Glutamatergic neuron (in vitro differentiated cells): ENCODE measurements around the gene CR2. TPM values are rescaled to one million over a fixed set of nuclear protein-coding genes. Genes with fewer than 3 reads are reported as not detected.

ENCODE experiments used
- DNase-seq: peaks from one replicate; pipeline ENCODE4 v3.0.0; 2022
- H3K27ac Mint-ChIP-seq: one replicate; pipeline ENCODE4 v1.8.0; 2020; ENCODE audit warnings: mild to moderate bottlenecking, mixed read lengths, inconsistent platforms; ENCODE audit not compliant: unreplicated experiment
- H3K27me3 Mint-ChIP-seq: one replicate; pipeline ENCODE4 v1.8.0; 2020; ENCODE audit warnings: mild to moderate bottlenecking, moderate library complexity, mixed read lengths, inconsistent platforms; ENCODE audit not compliant: unreplicated experiment
- H3K36me3 Mint-ChIP-seq: one replicate; pipeline ENCODE4 v1.8.0; 2020; ENCODE audit warnings: mild to moderate bottlenecking, mixed read lengths, inconsistent platforms; ENCODE audit not compliant: unreplicated experiment
- H3K4me1 Mint-ChIP-seq: one replicate; pipeline ENCODE4 v1.8.0; 2020; ENCODE audit warnings: mild to moderate bottlenecking, low read depth, mixed read lengths, inconsistent platforms; ENCODE audit not compliant: unreplicated experiment
- H3K4me3 Mint-ChIP-seq: one replicate; pipeline ENCODE4 v1.8.0; 2020; ENCODE audit warnings: mild to moderate bottlenecking, mixed read lengths, inconsistent platforms; ENCODE audit not compliant: unreplicated experiment
- H3K9me3 Mint-ChIP-seq: one replicate; pipeline ENCODE4 v1.8.0; 2020; ENCODE audit warnings: mild to moderate bottlenecking, moderate library complexity, mixed read lengths, inconsistent platforms; ENCODE audit not compliant: unreplicated experiment
- total RNA-seq: library from RNA; stranded (reverse); fragmentation: NEBNext Ultra II Directional; extraction: Animal tissue kit (Norgen Biotek cat#: 25700); gene quantifications from one replicate; pipeline ENCODE4 v1.2.1, GENCODE V29; 2021; ENCODE audit not compliant: unreplicated experiment
- TF ChIP-seq, protein P1 (sequence below): fragments of 200-600 bp; sonication (generic); IDR thresholded peaks from one replicate; pipeline ENCODE4 v1.5.0; 2021; ENCODE audit not compliant: partially characterized antibody, unreplicated experiment

CR2 gene
- total RNA-seq, 1 donor from 2014 or later: not detected

DNA sequence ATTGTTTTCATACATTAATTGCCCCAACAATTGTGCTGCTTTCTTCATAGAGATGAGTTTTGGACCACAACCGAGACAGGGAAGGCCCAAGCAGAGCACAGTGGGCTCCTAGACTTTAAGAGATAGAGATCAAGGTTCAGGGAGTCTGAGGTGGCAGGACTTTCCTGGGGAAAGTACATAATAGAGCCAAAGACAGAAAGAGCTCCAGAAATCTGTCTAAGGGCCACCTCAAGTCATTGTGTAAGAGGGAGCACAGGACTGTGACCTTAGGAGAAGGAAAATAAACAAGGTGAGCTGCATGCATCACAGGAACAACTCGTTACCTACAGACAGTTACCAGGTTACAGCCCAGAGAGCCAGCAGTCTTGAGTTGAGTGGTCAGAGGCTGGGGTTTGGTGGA, 41.3 kb upstream of the CR2 start:
- Mint-ChIP-seq H3K27ac (no peak overlapping the region), H3K4me3 (no peak overlapping the region), H3K4me1 (no peaks in the 10 kb centered on the region), H3K9me3 (no peaks in the 10 kb centered on the region), H3K27me3 (peaks cover 2% of the 10 kb centered on the region), H3K36me3 (peaks cover 5% of the 10 kb centered on the region)
- DNase-seq: no peak
- TF ChIP-seq, protein P1, sequence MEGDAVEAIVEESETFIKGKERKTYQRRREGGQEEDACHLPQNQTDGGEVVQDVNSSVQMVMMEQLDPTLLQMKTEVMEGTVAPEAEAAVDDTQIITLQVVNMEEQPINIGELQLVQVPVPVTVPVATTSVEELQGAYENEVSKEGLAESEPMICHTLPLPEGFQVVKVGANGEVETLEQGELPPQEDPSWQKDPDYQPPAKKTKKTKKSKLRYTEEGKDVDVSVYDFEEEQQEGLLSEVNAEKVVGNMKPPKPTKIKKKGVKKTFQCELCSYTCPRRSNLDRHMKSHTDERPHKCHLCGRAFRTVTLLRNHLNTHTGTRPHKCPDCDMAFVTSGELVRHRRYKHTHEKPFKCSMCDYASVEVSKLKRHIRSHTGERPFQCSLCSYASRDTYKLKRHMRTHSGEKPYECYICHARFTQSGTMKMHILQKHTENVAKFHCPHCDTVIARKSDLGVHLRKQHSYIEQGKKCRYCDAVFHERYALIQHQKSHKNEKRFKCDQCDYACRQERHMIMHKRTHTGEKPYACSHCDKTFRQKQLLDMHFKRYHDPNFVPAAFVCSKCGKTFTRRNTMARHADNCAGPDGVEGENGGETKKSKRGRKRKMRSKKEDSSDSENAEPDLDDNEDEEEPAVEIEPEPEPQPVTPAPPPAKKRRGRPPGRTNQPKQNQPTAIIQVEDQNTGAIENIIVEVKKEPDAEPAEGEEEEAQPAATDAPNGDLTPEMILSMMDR: no peak

DNA sequence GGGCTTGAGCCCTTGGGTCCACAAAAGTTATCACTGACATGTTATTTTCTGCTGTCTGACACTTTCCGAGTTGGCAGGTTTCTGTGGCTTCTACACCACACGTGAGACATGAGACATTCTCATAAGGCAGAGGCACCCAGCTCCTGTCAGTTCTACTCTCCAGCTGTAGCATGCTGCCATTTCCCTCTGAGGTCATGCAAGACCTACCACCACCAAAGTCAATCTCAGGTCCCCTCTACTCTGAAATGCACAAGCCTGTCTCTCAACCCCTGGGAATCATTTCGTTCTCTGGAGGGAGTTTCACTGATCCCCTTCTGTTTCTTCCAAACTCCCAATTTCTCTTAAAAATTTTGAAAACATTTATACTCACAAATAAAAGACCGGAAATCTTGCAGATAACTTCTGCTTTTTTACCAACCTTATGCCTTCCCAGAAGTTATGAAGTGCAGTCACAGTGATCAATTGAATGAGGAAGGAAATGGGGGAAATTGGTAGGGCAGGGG, 39.5 kb upstream of the CR2 start:
- no peak overlapping the region for H3K4me3 Mint-ChIP-seq
- peaks cover 5% of the 10 kb centered on the region for H3K36me3 Mint-ChIP-seq
- DNase-seq: no peak
- TF ChIP-seq, protein P1: no peak
- no peaks in the 10 kb centered on the region for H3K9me3 Mint-ChIP-seq
- no peaks in the 10 kb centered on the region for H3K4me1 Mint-ChIP-seq
- H3K27me3 Mint-ChIP-seq: peaks cover 2% of the 10 kb centered on the region
- no peak overlapping the region for H3K27ac Mint-ChIP-seq

DNA sequence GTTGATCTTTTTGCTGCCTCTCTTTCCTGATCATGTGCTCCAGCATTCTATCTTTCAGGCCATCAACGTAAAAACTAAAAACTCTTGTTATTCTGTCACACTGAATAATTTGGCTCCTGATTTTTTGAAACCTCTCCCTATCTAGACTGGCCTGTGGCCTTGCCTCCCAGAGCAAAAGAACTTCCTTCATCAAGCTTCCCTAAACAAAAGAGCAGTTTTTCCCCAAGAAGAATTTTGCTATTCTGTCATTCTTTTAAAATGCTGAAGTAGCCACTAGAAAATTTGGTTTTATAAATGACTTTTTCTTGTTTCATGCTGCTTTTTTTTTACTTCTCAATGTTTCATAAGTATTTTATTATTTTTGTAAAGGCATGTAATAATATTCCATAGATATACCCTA, 37.1 kb upstream of the CR2 start:
- no peak overlapping the region for H3K27ac Mint-ChIP-seq
- no peaks in the 10 kb centered on the region for H3K4me1 Mint-ChIP-seq
- peaks cover 2% of the 10 kb centered on the region for H3K27me3 Mint-ChIP-seq
- H3K9me3 Mint-ChIP-seq: no peaks in the 10 kb centered on the region
- TF ChIP-seq, protein P1: no peak
- H3K36me3 Mint-ChIP-seq: peaks cover 10% of the 10 kb centered on the region
- H3K4me3 Mint-ChIP-seq: no peak overlapping the region
- DNase-seq: no peak

DNA sequence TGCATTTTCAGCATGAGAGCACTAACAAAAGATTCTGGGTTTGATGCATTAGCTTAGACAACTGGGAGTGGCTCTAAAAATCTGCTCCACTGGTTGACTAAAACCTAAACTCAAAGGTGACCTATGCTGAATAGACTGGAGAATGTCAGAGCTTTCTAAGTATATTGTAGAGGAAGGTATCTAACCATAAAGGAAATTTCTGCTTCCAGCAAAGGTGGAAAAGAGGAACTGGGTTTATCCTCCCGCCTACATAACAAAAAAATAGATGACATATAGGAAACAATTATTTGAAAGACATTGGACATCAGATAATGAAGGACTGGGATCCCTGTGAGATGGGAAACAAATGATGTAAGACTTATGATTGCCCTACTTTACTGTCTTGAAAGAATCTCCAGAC, 35.8 kb upstream of the CR2 start:
- H3K9me3 Mint-ChIP-seq: no peaks in the 10 kb centered on the region
- no peaks in the 10 kb centered on the region for H3K4me1 Mint-ChIP-seq
- H3K27ac Mint-ChIP-seq: no peak overlapping the region
- H3K4me3 Mint-ChIP-seq: no peak overlapping the region
- peaks cover 5% of the 10 kb centered on the region for H3K36me3 Mint-ChIP-seq
- TF ChIP-seq, protein P1: no peak
- no peaks in the 10 kb centered on the region for H3K27me3 Mint-ChIP-seq
- DNase-seq: no peak

DNA sequence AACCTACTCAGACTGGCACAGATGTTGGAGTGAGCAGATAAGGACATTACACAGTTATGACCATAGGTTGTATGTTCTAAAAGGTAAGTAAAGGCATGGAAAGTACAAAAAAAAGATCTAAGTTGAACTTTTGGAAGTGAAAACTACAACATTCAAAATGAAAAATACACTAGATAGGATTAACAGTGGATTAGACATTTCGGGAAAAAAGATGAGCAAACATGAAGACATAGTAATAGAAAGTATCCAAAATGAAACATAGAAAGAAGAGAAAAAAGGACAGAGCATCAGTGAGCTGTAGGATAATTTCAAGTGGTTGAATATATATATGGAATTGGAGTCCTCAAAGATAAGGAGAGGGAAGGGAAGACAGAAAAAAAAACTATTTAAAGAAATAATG, 34.0 kb upstream of the CR2 start:
- Mint-ChIP-seq H3K4me1 (no peaks in the 10 kb centered on the region), H3K27me3 (no peaks in the 10 kb centered on the region), H3K36me3 (peaks cover 5% of the 10 kb centered on the region), H3K9me3 (no peaks in the 10 kb centered on the region), H3K4me3 (no peak overlapping the region), H3K27ac (no peak overlapping the region)
- TF ChIP-seq, protein P1: no peak
- DNase-seq: no peak
